ENCODE data around the gene SPACA7. TPM values are rescaled to one million over a fixed set of nuclear protein-coding genes. Genes with fewer than 3 reads are reported as not detected.

SPACA7 gene
- total and polyA plus RNA-seq, 10 of the 15 experiments (the other 5 are each of a cell fraction or from before 2014, with no cell fraction given), result not detected

GRCh38 chr13:112329376-112329775 is 46.8 kb upstream of the SPACA7 start:
- H3K4me2 ChIP-seq (ENCODE audit: control insufficient read depth, insufficient read depth), result no peak overlapping the region
- CTCF ChIA-PET, result no interaction called here
- H4K20me1 ChIP-seq (ENCODE audit: control insufficient read depth, insufficient read depth), result no peaks in the 10 kb centered on the region
- no peaks in the 10 kb centered on the region for H3K4me1 ChIP-seq (ENCODE audit: control insufficient read depth, insufficient read depth, low read length)
- intact Hi-C loops (cut with micrococcal nuclease; ENCODE audit: unreplicated experiment) (no loop called here), in situ Hi-C loops (cut with MboI) (no loop called here)
- RAD21 ChIA-PET (ENCODE audit: unreplicated experiment), result no interaction called here
- no peaks in the 10 kb centered on the region; the same call in 2 of the 3 replicates for H3K9me3 ChIP-seq (replicated peaks; ENCODE audit: control insufficient read depth, insufficient read depth, low read length)
- no peak overlapping the region for H3K27ac ChIP-seq (ENCODE audit: control insufficient read depth, insufficient read depth)
- H3K9ac ChIP-seq (ENCODE audit: control insufficient read depth, insufficient read depth, low read length), result no peak overlapping the region
- 50% methylated on average over 6 of the region's 6 CpGs for WGBS (ENCODE audit: insufficient coverage, insufficient replicate concordance, low lambda C conversion rate, missing lambda C conversion rate)
- TF ChIP-seq, protein P1, sequence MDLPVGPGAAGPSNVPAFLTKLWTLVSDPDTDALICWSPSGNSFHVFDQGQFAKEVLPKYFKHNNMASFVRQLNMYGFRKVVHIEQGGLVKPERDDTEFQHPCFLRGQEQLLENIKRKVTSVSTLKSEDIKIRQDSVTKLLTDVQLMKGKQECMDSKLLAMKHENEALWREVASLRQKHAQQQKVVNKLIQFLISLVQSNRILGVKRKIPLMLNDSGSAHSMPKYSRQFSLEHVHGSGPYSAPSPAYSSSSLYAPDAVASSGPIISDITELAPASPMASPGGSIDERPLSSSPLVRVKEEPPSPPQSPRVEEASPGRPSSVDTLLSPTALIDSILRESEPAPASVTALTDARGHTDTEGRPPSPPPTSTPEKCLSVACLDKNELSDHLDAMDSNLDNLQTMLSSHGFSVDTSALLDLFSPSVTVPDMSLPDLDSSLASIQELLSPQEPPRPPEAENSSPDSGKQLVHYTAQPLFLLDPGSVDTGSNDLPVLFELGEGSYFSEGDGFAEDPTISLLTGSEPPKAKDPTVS (IDR thresholded peaks at IDR 0.05; ENCODE audit: low read depth, low read length), result no peak
- TF ChIP-seq ZNF384 (IDR thresholded peaks at IDR 0.05; ENCODE audit: borderline replicate concordance, low read depth, low read length), result no peak
- no peaks in the 10 kb centered on the region for H3K27me3 ChIP-seq (replicated peaks in 1 of 2; ENCODE audit: control insufficient read depth in 2 of 2, insufficient read depth in 2 of 2, low read length in 1 of 2)
- H2AFZ ChIP-seq (ENCODE audit: control insufficient read depth, low read depth, low read length), result no peak overlapping the region
- SMC1A ChIA-PET (ENCODE audit: uncharacterized antibody, unreplicated experiment), result no interaction called here
- no peaks in the 10 kb centered on the region for H3K36me3 ChIP-seq (ENCODE audit: control insufficient read depth in 2 of 2, insufficient read depth in 2 of 2, low read length in 1 of 2)
- H3K79me2 ChIP-seq (ENCODE audit: control insufficient read depth, insufficient read depth, low read length), result no peaks in the 10 kb centered on the region
- BruUV-seq (replicated peaks), result no TSS peak
- no peak for DNase-seq (ENCODE audit: low read depth, low spot score)
- ATAC-seq, result no peak
- POLR2A ChIA-PET, result no interaction called here
- H3K4me3 ChIP-seq, result no peak overlapping the region
- FAIRE-seq, result no peak

GRCh38 chr13:112330066-112330465 is 46.1 kb upstream of the SPACA7 start:
- RAD21 ChIA-PET (ENCODE audit: unreplicated experiment), result no interaction called here
- DNase-seq (ENCODE audit: low read depth, low spot score), result no peak
- WGBS (ENCODE audit: insufficient coverage, insufficient replicate concordance, low lambda C conversion rate, missing lambda C conversion rate), result 72% methylated on average over 17 of the region's 19 CpGs
- TF ChIP-seq KDM1A (IDR thresholded peaks at IDR 0.05; ENCODE audit: borderline replicate concordance) (no peak), DPF2 (IDR thresholded peaks at IDR 0.05) (no peak), FOXM1 (IDR thresholded peaks at IDR 0.05; ENCODE audit: low read depth, low read length) (no peak), PRDM15 (CRISPR knock-in tag; IDR thresholded peaks at IDR 0.05) (no peak), RB1 (IDR thresholded peaks at IDR 0.05; ENCODE audit: borderline replicate concordance) (no peak), PAX5 (IDR thresholded peaks at IDR 0.05; ENCODE audit: borderline replicate concordance, low read depth, low read length) (no peak), EP300 (IDR thresholded peaks at IDR 0.05; ENCODE audit: borderline replicate concordance in 1 of 2, control insufficient read depth in 1 of 2, low read depth in 2 of 2, low read length in 2 of 2) (no peak), RAD21 (IDR thresholded peaks at IDR 0.05; ENCODE audit: insufficient read depth, low read depth, low read length) (no peak), YY1 (IDR thresholded peaks at IDR 0.05; ENCODE audit: low read depth, low read length) (no peak), NR2F1 (conservative IDR thresholded peaks at IDR 0.05) (no peak)

More at GRCh38 chr13:112330066-112330465, 46.1 kb upstream of the SPACA7 start:
- CTCF ChIA-PET, result no interaction called here
- no peak overlapping the region for H3K4me2 ChIP-seq (ENCODE audit: control insufficient read depth, insufficient read depth)
- H3K9me3 ChIP-seq (replicated peaks; ENCODE audit: control insufficient read depth, insufficient read depth, low read length), result no peaks in the 10 kb centered on the region; the same call in 2 of the 3 replicates
- no peak overlapping the region for H3K27ac ChIP-seq (ENCODE audit: control insufficient read depth, insufficient read depth)
- H3K27me3 ChIP-seq (replicated peaks in 1 of 2; ENCODE audit: control insufficient read depth in 2 of 2, insufficient read depth in 2 of 2, low read length in 1 of 2), result no peaks in the 10 kb centered on the region
- H2AFZ ChIP-seq (ENCODE audit: control insufficient read depth, low read depth, low read length), result no peak overlapping the region
- no TSS peak for BruUV-seq (replicated peaks)
- H3K36me3 ChIP-seq (ENCODE audit: control insufficient read depth in 2 of 2, insufficient read depth in 2 of 2, low read length in 1 of 2), result no peaks in the 10 kb centered on the region
- no peaks in the 10 kb centered on the region for H3K4me1 ChIP-seq (ENCODE audit: control insufficient read depth, insufficient read depth, low read length)
- ATAC-seq, result no peak
- H4K20me1 ChIP-seq (ENCODE audit: control insufficient read depth, insufficient read depth), result no peaks in the 10 kb centered on the region
- H3K9ac ChIP-seq (ENCODE audit: control insufficient read depth, insufficient read depth, low read length), result no peak overlapping the region
- no peak for FAIRE-seq
- POLR2A ChIA-PET, result no interaction called here
- no peaks in the 10 kb centered on the region for H3K79me2 ChIP-seq (ENCODE audit: control insufficient read depth, insufficient read depth, low read length)
- intact Hi-C loops (cut with micrococcal nuclease; ENCODE audit: unreplicated experiment), result no loop called here
- H3K4me3 ChIP-seq, result no peak overlapping the region
- in situ Hi-C loops (cut with MboI), result no loop called here
- SMC1A ChIA-PET (ENCODE audit: uncharacterized antibody, unreplicated experiment), result no interaction called here
